ENCODE data around the gene CD36. TPM values are rescaled to one million over a fixed set of nuclear protein-coding genes. Genes with fewer than 3 reads are reported as not detected.

CD36 gene
- total and polyA plus RNA-seq, 12 donors: 190 to 1,458 (median 916) TPM

GRCh38 chr7:80725181-80725611 lies 86.8 kb downstream of the CD36 start:
- intact Hi-C loops (cut with DNase I): no loop called here
- no peak for TF ChIP-seq CTCF (IDR thresholded peaks at IDR 0.05)
- Histone ChIP-seq H3K9me3 (no peaks in the 10 kb centered on the region), H3K4me3 (no peak overlapping the region), H3K27ac (no peak overlapping the region), H3K36me3 (no peaks in the 10 kb centered on the region), H3K4me1 (peaks cover 0 to 36% (median 8%) of the 10 kb centered on the region in 9 donors), H3K27me3 (no peaks in the 10 kb centered on the region)
- DNase-seq (no peak), ATAC-seq (no peak)
- 74 to 78% methylated on average over 4 of the region's 4 CpGs for WGBS, 2 donors

Other genes with a start within 250 kb of the CD36 start
- gene GNAT3, start 126.6 kb upstream of the CD36 start, total RNA-seq: not detected
- not detected for gene GNAT3, start 126.6 kb upstream of the CD36 start, polyA plus RNA-seq

Measured in heart right ventricle (tissue), 16 donors.